ENCODE measurements around the gene LYL1.

LYL1 gene

GRCh38 chr19:13055213-13056051, 47.2 kb downstream of the LYL1 start:
- DNase-seq: no peak

GRCh38 chr19:13054626-13055212, 47.9 kb downstream of the LYL1 start:
- no peak for DNase-seq

- DNase-seq: no peak
These were observed 48.7 kb downstream of the LYL1 start for GRCh38 chr19:13053761-13054625.

GRCh38 chr19:13053238-13053637, 49.4 kb downstream of the LYL1 start:
- DNase-seq: no peak

- no peak for DNase-seq
These were observed 50.0 kb downstream of the LYL1 start for GRCh38 chr19:13052447-13053175.

GRCh38 chr19:13051557-13052165, 51.0 kb downstream of the LYL1 start:
- no peak for DNase-seq

- no peak for DNase-seq
These were observed 52.4 kb downstream of the LYL1 start for GRCh38 chr19:13050274-13050673.

Data from T-helper 2 cell (primary cell).